Smooth muscle cell of the brain vasculature (primary cell): ENCODE results near the gene BSND.
A peak's percentile ranks its signal among the peaks of the same experiment; 100 is the strongest.
"Not testable (repeated sequence)": the region's sequence is repeated elsewhere in the genome, so short reads cannot be mapped to it uniquely, and the experiment has no call there.

Experiments
- DNase-seq: peaks from one replicate; pipeline ENCODE4 v3.0.0-alpha.2; 2012; ENCODE audit warnings: low read depth, low spot score

Gene BSND

DNA sequence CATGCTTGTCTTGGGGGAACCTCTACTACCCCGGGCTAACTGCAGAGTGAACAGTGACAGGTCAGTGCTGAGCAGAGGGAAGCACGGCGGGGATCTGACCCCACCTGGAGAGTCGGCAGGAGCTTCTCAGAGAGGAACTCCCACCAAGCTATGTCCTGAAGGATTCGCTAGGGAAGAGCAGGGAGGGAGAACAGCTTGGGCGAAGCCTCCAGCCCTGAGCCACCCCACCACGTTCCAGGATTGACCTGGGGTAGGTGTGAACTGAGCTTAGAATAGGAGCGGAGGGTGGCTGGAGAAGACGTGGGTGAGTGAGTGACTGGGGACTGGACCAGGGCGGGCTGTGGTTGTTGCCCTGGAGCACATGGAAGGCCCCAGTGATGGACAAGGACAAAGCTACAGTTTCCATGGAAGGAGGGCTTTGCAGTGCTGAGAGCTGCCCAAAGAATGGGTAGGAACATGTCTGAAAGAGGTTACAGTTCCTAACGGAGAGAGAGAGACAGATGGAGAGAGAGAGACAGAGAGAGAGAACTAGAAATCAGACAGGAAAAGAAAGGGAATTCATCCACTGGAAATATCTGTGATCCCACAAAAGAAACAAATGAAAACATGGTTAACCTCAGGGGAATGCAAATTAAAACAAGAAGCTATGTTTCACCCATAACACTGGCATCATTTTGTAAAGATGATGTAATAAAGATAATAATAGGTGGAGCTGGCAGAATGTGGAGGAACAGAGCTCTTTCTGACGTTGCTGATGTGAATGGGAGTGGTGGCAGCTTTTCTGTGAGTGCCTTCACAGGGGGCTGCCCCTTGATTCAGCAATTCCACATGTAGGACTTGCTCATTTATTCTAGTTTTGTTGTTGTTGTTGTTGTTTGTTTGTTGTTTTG, 17.2 kb downstream of the BSND start:
- DNase-seq = no peak

DNA sequence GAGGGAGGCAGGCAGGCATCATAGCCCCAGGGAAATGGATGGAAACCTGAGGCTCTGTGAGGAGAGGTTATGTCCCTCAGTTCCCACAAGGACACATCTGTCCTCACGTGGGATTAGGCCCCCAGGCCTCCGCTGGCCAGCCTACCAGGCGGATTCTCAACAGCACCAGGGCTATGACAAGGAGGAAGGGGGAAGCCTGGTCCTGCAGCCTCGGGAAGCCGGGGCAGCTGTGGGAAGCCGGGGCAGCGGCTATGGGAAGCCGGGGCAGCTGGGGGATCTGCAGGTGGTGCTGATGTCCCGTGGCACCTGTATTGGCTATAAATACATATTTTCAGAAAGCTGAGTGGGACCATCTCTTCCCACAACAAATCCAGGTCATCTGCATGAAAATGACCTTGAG, 19.7 kb downstream of the BSND start:
- no peak for DNase-seq

DNA sequence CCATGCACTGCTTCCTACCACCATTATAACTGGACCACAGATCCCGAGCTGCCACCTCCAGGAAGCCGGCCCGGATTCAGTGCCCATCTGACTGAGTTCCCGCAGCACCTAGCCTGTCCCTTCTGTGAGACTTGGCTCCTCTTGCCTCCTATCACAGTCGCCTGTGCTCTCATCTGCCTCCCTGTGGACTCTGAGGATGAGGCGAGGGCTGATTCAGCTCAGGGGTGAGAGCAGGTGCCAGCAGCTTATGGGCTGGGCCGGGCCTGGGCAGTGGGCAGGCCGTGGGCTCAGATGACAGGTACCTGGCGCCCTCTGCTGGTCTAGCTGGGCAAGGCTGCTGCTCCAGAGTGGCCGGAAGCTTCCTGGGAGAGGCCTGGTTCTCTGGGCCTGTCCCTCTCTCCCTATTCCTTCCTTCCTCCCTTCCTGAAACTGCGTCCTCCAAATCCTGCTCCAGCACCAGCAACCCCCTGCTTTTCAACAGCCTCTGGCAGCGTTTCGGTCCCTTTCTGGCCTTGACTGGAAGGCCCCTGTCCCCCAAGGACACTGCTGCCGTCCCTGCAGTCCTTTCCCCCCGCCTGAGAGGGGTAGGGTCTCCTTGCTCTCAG, 23.3 kb downstream of the BSND start:
- DNase-seq = peak; percentile 61

DNA sequence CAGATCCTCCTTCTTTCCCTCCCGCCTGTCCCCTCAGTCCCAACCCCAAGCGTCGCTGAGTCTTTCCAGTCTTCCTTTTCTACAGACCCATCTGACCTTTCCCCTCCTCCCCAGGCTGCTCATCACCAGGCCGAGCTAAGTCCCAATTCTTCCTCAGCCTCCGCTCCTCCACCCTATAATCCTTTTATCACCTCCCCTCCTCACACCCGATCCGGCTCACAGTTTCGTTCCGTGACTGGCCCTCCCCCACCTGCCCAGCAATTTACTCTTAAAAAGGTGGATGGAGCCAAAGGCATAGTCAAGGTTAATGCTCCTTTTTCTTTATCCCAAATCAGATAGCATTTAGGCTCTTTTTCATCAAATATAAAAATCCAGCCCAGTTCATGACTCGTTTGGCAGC, 25.4 kb downstream of the BSND start:
- DNase-seq = not testable (repeated sequence)

DNA sequence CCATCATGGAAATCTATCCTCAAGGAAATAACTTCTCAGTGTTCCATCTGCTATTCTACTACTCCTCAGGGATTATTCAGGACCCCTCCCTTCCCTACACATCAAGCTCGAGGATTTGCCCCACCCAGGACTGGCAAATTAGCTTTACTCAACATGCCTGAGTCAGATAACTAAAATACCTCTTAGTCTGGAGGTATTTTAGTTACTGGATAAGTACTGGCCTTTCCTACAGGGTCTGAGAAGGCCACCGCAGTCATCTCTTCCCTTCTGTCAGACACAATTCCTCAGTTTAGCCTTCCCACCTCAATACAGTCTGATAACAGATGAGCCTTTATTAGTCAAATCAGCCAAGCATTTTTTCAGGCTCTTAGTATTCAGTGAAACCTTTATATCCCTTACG, 27.9 kb downstream of the BSND start:
- not testable (repeated sequence) for DNase-seq

DNA sequence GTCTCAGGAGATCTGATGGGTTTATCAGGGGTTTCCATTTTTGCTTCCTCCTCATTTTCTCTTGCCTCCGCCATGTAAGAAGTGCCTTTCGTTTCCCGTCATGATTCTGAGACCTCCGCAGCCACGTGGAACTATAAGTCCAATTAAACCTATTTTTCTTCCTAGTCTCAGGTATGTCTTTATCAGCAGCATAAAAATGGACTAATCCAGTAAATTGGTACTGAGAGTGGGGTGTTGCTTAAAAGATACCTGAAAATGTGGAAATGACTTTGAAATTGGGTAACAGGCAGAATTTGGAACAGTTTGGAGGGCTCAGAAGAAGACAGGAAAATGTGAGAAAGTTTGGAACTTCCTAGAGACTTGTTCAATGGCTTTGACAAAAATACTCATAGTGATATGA, 32.4 kb downstream of the BSND start:
- not testable (repeated sequence) for DNase-seq

DNA sequence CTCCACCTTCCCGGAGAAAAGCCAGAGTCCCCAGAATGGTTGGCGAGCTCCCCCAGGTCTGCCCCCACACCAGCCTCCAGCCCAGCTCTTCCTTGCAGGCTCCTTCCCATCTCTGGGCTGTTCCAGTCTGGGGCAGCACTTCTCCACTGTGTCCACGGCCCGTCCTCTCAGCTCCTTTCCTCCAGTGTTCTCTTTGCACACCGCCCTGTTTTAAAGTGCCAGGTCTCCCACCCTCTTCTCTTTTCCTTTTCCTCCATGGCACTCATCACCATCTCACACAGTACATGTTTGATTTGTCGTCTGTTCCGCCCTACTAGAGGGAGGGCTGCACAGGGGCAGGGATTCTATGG, 34.5 kb downstream of the BSND start:
- DNase-seq = no peak

DNA sequence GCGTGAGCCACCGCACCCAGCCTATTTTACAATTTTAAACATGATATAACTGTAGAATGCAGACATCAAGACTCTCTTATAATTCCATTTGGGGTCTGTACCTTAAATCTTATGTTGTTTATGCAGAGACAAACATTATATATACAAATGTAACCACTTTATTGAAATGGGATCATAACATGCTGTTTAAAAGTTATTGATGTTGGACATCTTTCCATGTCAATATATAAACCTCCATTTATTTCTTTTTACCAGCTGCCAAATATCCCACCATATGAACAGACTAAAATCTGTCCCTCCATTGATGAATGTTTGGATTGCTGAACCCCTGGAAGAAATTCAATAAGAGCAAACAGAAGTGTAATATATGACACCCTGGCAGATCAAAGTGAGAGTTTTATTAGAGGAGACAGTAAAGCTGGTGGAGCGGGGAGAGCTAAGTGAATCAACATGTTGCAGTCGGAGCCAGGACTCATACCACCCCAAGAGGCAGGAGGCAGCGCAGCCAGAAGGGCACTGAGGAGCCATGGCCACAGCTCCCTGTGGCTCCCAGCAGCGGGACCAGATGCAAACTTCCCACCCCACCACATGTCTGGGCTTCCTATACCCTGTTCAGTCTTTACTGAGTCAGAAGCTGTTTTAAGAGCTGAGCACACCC, 35.9 kb downstream of the BSND start:
- DNase-seq = no peak

DNA sequence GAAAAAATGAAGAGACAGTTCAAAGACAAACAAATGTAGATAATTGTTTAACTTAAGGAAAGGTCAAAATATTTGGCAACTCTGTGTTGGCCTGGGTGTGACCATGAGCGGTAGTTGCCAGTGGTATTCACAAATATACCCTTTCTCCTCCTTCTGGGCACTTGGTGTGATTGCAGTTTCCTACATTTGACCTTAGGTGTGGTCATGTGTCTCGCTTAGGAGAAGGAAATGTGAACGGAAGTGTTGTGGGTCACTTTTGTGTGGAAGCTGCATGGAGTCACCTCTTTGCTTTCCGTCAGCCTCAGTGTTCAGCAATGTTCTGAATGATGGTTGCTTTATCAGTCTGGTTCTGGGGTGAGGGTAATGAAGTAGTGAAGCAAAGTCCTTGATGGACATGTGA, 37.2 kb downstream of the BSND start:
- DNase-seq = no peak

DNA sequence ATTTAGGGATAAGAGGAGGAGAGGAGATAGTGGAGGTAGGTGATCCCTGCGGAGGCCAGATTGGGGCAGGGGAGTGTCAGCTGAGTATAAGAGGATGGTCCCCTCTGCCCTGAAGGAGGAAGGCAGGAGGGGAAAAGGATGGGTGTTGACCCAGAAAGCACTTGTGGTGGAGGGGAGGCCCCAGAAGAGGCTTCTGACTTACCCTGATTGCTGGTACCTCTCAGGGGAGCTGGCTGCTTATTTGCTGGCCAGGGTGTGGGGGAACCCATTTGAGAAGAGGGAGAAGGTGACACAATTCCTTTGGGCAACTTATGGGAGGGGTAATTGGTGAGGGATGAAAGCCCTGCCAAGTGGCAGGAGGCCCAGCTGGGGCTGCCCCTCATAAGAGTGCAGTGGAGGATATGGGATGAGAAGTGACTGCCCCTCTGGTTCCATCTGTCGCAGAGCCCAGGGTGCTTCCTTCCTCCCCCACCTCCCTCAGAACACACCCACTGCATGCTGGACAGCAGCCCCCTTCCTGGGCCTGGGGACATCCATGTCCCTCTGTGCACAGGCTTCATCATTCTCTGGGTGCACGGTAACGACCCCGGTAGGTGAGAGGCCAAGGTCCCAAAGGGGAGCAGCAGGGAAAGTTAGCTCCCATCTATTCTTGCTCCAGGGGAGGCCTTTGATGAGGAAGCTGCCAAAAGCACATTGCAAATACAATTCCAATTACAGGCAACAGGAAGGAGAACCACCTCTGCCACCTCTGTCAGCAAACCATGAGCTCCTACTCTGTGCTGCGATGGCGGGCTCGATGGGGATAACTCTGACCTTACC, 39.2 kb downstream of the BSND start:
- DNase-seq = no peak

DNA sequence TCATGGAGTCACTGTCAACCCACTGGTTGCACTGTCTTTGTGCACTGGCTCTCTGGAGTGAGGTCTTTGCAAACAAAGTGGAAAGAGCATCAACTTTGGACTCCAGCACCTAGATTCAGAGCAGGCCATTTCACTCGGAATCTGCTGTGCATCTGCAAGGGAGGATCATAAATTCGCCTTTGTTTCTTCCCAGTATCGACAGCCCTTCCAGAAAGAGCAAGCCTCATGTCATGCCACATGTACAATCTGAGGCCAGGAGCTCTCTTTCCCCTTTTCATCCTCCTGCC, 39.8 kb downstream of the BSND start:
- no peak for DNase-seq

DNA sequence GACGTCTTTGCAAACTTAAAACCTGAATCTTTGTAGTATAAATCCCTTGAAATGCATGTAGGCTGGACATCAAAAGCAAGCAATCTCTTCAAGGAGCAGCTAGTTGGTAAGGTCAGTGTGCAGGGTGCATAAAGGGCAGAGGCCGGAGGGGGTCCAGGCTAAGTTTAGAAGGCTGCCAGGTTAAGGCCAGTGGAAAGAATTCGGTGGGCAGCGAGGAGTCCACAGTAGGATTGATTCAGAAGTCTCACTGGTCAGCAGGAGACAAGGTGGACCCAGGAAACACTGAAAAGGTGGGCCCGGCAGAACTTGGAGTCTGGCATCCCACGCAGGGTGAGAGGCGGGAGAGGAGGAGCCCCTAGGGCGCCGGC, 40.2 kb downstream of the BSND start:
- DNase-seq = no peak

DNA sequence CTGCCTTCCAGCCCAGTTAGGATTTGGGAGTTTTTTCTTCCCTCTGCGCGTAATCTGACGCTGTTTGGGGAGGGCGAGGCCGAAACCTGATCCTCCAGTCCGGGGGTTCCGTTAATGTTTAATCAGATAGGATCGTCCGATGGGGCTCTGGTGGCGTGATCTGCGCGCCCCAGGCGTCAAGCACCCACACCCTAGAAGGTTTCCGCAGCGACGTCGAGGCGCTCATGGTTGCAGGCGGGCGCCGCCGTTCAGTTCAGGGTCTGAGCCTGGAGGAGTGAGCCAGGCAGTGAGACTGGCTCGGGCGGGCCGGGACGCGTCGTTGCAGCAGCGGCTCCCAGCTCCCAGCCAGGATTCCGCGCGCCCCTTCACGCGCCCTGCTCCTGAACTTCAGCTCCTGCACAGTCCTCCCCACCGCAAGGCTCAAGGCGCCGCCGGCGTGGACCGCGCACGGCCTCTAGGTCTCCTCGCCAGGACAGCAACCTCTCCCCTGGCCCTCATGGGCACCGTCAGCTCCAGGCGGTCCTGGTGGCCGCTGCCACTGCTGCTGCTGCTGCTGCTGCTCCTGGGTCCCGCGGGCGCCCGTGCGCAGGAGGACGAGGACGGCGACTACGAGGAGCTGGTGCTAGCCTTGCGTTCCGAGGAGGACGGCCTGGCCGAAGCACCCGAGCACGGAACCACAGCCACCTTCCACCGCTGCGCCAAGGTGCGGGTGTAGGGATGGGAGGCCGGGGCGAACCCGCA, 40.8 kb downstream of the BSND start, which contains the start of gene PCSK9:
PCSK9 (plus strand) TSS at position 207 of the 741 bp plus-strand sequence; CDS start at position 497, 290 bp downstream.
- DNase-seq = no peak

DNA sequence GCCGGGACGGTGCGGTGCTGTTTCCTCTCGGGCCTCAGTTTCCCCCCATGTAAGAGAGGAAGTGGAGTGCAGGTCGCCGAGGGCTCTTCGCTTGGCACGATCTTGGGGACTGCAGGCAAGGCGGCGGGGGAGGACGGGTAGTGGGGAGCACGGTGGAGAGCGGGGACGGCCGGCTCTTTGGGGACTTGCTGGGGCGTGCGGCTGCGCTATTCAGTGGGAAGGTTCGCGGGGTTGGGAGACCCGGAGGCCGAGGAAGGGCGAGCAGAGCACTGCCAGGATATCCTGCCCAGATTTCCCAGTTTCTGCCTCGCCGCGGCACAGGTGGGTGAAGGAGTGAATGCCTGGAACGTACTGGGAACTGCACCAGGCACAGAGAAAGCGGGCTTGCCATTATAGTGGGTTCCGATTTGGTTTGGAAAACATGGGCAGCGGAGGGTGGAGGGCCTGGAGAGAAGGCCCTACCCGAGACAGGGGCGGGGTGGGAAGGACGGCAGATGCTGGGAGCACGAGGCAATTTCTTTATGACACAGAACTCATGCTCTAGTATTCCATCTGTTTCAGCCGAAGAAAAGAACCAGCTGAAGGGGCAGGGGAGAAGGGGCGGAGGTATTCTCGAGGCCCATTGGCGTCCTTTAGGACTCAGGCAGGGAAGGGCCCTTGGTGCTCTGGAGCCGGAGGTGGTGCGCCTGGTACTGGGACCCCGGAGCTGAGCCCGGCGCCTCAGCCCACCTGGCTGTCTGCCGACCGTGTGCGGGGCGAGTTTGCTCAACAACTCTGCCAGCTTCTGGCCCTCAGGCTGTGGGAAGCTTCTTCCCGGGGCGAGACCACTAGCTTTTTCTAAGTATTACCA, 41.6 kb downstream of the BSND start:
- DNase-seq = no peak

DNA sequence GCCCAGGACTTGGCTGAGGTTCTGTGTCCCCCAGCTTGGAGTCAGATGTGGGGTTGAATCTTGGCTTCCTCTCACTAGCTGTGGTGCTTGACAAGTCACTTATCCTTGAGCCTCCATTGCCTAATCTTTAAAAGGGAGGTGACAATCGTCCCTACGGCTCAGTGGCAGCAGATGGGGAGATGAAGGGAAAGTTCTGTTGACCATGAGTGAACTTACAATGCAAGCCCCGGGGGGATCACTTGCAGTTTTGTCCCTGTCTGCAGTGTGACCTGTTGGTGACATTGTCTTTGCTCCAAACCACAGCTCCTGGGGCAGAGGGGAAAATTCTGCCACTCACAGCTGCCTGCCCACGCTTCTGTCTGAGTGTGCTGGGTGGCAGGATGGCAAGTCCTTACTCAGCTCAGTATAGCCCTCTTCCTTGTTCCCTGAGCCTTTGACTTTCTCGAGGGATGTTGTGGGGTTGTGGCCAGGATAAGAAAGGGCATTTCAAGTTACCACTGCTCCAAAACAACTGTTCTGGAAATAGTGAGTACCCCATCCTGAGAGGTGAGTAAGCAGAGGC, 42.3 kb downstream of the BSND start:
- DNase-seq = no peak

DNA sequence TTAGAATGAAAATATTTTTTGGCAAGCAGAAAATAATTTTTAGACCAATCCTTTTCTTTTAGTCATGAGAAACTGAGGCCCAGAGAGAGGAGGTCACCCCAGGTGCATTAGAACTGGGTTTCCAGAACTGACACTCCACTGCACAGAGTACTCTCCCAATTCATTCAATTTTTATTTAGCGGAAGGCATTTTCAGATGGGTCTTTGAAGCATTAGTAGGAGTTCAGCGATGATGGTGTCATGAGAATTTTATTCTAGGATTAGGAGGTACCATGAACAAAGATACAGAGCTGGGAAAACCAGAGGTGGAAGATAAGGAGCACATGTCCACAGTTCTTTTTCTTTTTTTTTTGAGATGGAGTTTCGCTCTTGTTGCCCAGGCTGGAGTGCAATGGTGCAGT, 42.9 kb downstream of the BSND start:
- DNase-seq = no peak

DNA sequence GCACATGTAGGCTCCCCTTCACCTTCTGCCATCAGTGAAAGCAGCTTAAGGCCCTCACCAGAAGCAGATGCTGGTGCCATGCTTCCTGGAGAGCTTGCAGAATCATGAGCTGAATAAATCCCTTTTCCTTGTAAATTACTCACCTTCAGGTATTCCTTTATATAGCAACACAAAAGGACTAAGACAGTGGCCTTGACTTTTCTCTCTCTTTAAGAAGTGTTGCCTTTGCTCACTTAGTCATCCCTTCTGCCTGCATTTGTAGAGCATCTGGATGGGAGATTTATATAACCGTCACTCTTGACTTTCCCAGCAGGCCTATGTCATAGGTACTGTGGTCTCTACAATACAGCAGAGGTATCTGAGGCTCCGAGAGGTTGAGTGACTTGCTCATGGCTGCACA, 44.3 kb downstream of the BSND start:
- DNase-seq = no peak

DNA sequence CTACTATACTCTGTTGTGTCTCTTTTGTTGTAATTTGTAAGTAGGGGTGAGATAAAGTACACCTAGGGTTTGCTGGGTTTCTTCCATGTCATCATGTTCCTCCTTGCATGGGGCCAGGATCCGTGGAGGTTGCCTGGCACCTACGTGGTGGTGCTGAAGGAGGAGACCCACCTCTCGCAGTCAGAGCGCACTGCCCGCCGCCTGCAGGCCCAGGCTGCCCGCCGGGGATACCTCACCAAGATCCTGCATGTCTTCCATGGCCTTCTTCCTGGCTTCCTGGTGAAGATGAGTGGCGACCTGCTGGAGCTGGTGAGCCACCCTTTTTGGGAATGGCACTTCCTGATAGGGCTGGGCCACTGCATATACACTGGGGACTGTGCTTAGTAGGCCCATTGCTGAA, 45.0 kb downstream of the BSND start:
- no peak for DNase-seq

DNA sequence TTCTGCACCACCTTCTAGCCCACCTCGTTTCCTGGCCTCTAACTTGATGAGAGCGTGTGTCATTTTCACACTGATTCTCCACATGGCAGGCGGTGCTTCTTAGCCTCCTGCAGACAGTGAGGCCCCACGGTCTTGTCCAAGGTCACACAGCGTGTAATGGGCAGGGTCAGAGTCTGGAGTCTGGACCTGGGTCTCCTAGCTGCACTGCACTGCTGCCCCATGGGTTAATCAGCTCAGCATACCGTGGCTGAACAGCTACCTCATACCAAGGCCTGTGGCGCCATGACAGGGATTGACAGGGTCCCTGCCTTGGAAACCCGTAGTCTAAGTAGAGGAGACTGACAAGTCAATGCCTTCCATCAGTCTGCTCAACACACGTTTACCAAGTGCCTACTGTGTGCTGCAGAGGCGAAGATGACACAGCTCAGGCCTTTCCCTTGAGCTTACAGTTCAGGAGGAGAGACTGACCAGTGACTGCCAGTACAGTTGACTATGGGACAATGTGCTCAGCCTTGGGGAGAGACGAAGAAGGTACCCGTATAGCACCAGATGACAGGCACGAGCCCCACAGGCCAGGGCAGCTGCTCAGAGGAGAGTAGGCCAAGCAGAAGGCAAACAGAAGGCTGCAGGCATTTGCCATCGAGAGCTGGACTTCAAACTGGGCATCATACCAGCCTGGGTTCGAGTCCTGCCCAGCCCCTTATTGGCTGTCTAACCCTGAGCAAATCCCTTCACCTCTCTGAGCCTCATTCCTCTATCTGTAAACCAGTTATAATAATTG, 46.1 kb downstream of the BSND start:
- no peak for DNase-seq
